ENCODE results near the gene RGS16. TPM values are rescaled to one million over a fixed set of nuclear protein-coding genes. Genes with fewer than 3 reads are reported as not detected.

The RGS16 gene, protein sequence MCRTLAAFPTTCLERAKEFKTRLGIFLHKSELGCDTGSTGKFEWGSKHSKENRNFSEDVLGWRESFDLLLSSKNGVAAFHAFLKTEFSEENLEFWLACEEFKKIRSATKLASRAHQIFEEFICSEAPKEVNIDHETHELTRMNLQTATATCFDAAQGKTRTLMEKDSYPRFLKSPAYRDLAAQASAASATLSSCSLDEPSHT
- total RNA-seq, result under 1 TPM in 1 of 4 donors, not detected in 3; 0.40 TPM

GRCh38 chr1:182604175-182605164 lies at the start of gene RGS16:
Gene RGS16 (minus strand): TSS chr1:182604389. CDS start chr1:182604259, 130 bp downstream.
- H3K27ac ChIP-seq, result peak within 1 kb of the TSS; percentile 23 to 76 (median 48)
- peak in 1 of 2 donors; percentile 75 for TF ChIP-seq POLR2A (IDR thresholded peaks at IDR 0.05)
- TF ChIP-seq, protein P1, sequence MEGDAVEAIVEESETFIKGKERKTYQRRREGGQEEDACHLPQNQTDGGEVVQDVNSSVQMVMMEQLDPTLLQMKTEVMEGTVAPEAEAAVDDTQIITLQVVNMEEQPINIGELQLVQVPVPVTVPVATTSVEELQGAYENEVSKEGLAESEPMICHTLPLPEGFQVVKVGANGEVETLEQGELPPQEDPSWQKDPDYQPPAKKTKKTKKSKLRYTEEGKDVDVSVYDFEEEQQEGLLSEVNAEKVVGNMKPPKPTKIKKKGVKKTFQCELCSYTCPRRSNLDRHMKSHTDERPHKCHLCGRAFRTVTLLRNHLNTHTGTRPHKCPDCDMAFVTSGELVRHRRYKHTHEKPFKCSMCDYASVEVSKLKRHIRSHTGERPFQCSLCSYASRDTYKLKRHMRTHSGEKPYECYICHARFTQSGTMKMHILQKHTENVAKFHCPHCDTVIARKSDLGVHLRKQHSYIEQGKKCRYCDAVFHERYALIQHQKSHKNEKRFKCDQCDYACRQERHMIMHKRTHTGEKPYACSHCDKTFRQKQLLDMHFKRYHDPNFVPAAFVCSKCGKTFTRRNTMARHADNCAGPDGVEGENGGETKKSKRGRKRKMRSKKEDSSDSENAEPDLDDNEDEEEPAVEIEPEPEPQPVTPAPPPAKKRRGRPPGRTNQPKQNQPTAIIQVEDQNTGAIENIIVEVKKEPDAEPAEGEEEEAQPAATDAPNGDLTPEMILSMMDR (IDR thresholded peaks at IDR 0.05), result no peak
- H3K36me3 ChIP-seq, result no peaks in the 10 kb centered on the region
- no peaks in the 10 kb centered on the region for H3K27me3 ChIP-seq
- peak; percentile 96 to 98 (median 96) for DNase-seq
- peak within 1 kb of the TSS; percentile 30 to 56 (median 54) for H3K4me3 ChIP-seq
- H3K4me1 ChIP-seq, result peaks cover 0 to 17% (median 1%) of the 10 kb centered on the region in 4 donors
- no peaks in the 10 kb centered on the region for H3K9me3 ChIP-seq

DNA sequence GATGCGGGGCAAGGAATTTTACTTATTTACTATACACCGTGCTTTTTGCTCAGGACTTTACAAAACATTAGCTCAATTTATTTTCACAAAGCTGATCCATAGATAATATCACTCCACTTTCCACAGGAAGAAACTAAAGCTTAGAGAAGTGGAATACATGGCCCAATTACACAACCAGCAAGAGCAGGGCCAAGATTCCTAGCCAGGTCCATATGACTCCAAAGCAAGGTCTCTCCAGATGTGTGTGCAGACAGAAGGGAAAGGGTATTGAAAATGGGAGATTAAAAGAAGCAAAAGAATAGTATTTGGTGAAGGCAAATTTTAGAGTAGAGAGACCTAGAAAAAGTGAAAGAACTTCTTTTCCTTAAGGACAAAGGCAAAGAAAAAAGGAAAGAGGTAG lies 49.8 kb upstream of the RGS16 start:
- no peaks in the 10 kb centered on the region for H3K36me3 ChIP-seq
- DNase-seq, result no peak
- no peaks in the 10 kb centered on the region for H3K9me3 ChIP-seq
- TF ChIP-seq, protein P1 (IDR thresholded peaks at IDR 0.05), result no peak
- TF ChIP-seq POLR2A (IDR thresholded peaks at IDR 0.05), result no peak
- no peak overlapping the region for H3K4me3 ChIP-seq
- no peaks in the 10 kb centered on the region for H3K27me3 ChIP-seq
- no peak overlapping the region for H3K27ac ChIP-seq
- no peaks in the 10 kb centered on the region for H3K4me1 ChIP-seq

- TF ChIP-seq, protein P1 (IDR thresholded peaks at IDR 0.05), result no peak
- no peak for TF ChIP-seq POLR2A (IDR thresholded peaks at IDR 0.05)
- Histone ChIP-seq H3K36me3 (no peaks in the 10 kb centered on the region), H3K27me3 (no peaks in the 10 kb centered on the region), H3K9me3 (no peaks in the 10 kb centered on the region), H3K4me3 (no peak overlapping the region), H3K4me1 (no peaks in the 10 kb centered on the region), H3K27ac (no peak overlapping the region)
- no peak for DNase-seq
Measured at GRCh38 chr1:182652933-182653332, 48.7 kb upstream of the RGS16 start.

DNA sequence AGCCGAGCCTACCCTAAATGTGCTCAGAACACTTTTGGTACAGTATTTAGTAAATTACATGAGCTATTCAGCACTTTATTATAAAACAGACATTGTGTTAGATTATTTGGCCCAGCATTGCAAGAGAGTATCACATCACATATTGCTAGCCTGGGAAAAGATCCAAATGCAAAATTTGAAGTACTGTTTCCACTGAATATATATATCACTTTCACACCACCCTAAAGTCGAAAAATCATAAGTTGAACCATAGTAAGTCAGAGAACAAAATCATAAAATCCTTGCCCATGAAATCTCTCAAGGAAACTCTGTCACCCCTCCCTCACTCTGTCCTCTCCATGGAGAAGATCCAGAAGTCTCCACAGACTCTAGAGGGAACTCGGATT lies 47.1 kb upstream of the RGS16 start:
- H3K4me3 ChIP-seq, result no peak overlapping the region
- no peaks in the 10 kb centered on the region for H3K27me3 ChIP-seq
- H3K9me3 ChIP-seq, result no peaks in the 10 kb centered on the region
- no peak for DNase-seq
- no peaks in the 10 kb centered on the region for H3K4me1 ChIP-seq
- H3K36me3 ChIP-seq, result no peaks in the 10 kb centered on the region
- TF ChIP-seq, protein P1 (IDR thresholded peaks at IDR 0.05), result no peak
- no peak for TF ChIP-seq POLR2A (IDR thresholded peaks at IDR 0.05)
- no peak overlapping the region for H3K27ac ChIP-seq

GRCh38 chr1:182650678-182651338 lies 46.6 kb upstream of the RGS16 start:
- Histone ChIP-seq H3K4me3 (no peak overlapping the region), H3K36me3 (no peaks in the 10 kb centered on the region), H3K9me3 (no peaks in the 10 kb centered on the region), H3K27ac (no peak overlapping the region), H3K27me3 (no peaks in the 10 kb centered on the region), H3K4me1 (no peaks in the 10 kb centered on the region)
- DNase-seq, result no peak
- TF ChIP-seq POLR2A (IDR thresholded peaks at IDR 0.05), result no peak

All from Peyer's patch (tissue), 4 donors.